A673 (cell line): ENCODE data around the gene ERFL. TPM values are rescaled to one million over a fixed set of nuclear protein-coding genes. Genes with fewer than 3 reads are reported as not detected.

Source experiments
- BruUV-seq: library from RNA; stranded (reverse); fragments of 400-500 nt; replicated peaks from 2 replicates; lab custom pipeline; 2021; lab: Mats Ljungman, UMichigan
- CTCF ChIA-PET: fragments of 300-600 bp; sonication (Branson Sonifier 250); formaldehyde crosslinking; loops from one replicate; lab custom pipeline; 2022; ENCODE audit warnings: antibody characterized with exemption; lab: Charles Lee
- POLR2A ChIA-PET: fragments of 300-600 bp; sonication (Branson Sonifier 250); formaldehyde crosslinking; loops from one replicate; lab custom pipeline; 2022; ENCODE audit warnings: antibody characterized with exemption; ENCODE audit not compliant: low non-redundant PET; lab: Charles Lee
- DNase-seq: peaks from one replicate; pipeline ENCODE4 v3.0.0-alpha.2; 2015; ENCODE audit warnings: low spot score
- H3K27ac ChIP-seq: fragments of 200-600 bp; sonication (generic); 2 replicates; pipeline ENCODE4 v1.5.1; 2016; ENCODE audit warnings: mixed run types, low read depth, mild to moderate bottlenecking, mixed read lengths, antibody characterized with exemption, low read length; ENCODE audit not compliant: poor library complexity, severe bottlenecking
- H3K27me3 ChIP-seq: fragments of 200-600 bp; sonication (generic); replicated peaks from 2 replicates; pipeline ENCODE4 v1.6.1; 2017; ENCODE audit warnings: mixed run types, low read depth, mild to moderate bottlenecking, mixed read lengths, antibody characterized with exemption, low read length; ENCODE audit not compliant: insufficient read depth, poor library complexity
- H3K36me3 ChIP-seq: fragments of 200-600 bp; sonication (generic); 2 replicates; pipeline ENCODE4 v1.6.1; 2016; ENCODE audit warnings: mixed run types, mild to moderate bottlenecking, mixed read lengths, antibody characterized with exemption, low read length; ENCODE audit not compliant: insufficient read depth, poor library complexity, severe bottlenecking
- H3K4me1 ChIP-seq: fragments of 200-600 bp; sonication (generic); 2 replicates; pipeline ENCODE4 v1.6.1; 2017; ENCODE audit warnings: mixed run types, mild to moderate bottlenecking, mixed read lengths, antibody characterized with exemption, low read length; ENCODE audit not compliant: insufficient read depth, poor library complexity, severe bottlenecking
- H3K4me3 ChIP-seq: fragments of 200-600 bp; sonication (generic); 2 replicates; pipeline ENCODE4 v1.5.1; 2016; ENCODE audit warnings: low read depth, mixed run types, mild to moderate bottlenecking, mixed read lengths, low read length; ENCODE audit not compliant: poor library complexity, severe bottlenecking
- H3K9me3 ChIP-seq: fragments of 200-600 bp; sonication (generic); 2 replicates; pipeline ENCODE4 v1.6.1; 2016; ENCODE audit warnings: mixed run types, low read depth, mild to moderate bottlenecking, mixed read lengths, antibody characterized with exemption, low read length; ENCODE audit not compliant: poor library complexity, severe bottlenecking
- EZH2 ChIP-seq: fragments of 200-600 bp; sonication (generic); IDR thresholded peaks from 2 replicates; pipeline ENCODE4 v1.6.1; 2017; ENCODE audit warnings: borderline replicate concordance, low read depth, mild to moderate bottlenecking, mixed read lengths, antibody characterized with exemption, low read length; ENCODE audit not compliant: poor library complexity, severe bottlenecking
- intact Hi-C: fragments of 100-400 bp; cut with micrococcal nuclease; formaldehyde crosslinking; loops from one replicate; pipeline ENCODE4 v1.10.0; 2022; ENCODE audit not compliant: unreplicated experiment
- total RNA-seq: library from RNA; stranded (reverse); gene quantifications from 2 replicates; pipeline ENCODE4 v1.2.3, GENCODE V29; 2021
- TF ChIP-seq, protein P1 (sequence below): fragments of 300-800, 200-600 bp; sonication (generic); conservative IDR thresholded peaks from 2 replicates; pipeline ENCODE4 v1.5.1; 2017; ENCODE audit warnings: low read depth, mild to moderate bottlenecking, antibody characterized with exemption, low read length, moderate library complexity, mixed read lengths

Gene ERFL
- total RNA-seq, 1 experiment from 2014 or later, result 0.95 TPM

DNA sequence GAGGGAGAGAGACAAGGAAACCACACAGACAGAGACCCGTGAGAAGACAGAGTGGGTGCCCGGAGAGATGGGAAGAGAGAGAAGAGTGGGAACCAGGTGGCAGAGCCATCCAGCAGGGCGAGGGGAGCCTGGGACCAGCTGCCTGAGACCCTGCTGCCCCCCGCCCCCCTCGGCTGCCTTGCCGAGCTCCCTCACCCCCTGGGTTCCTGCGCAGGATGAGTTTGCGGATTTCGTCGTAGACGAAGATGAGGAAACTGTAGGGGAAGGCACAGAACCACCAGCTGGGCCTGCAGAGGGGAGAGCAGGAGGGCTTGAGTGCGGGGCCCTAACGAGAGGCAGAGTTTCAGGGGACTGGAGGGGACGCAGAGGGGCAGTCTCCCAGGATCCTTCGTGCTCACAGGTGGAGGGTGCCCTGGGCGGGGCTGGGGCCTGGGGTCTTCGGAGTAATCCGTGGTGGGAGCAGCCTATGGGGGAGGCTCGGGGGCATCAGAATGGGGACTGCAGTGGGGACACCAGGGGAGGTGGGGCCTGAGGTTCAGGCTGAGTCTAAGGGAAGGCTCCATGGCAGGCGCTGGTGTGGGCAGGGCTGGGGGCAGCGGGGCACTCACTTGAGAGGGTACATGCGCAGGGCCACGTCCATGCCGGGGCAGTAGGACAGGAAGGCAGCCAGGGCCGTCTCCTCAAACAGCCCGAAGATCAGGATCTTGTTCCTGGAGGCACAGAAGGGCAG lies 39.0 kb upstream of the ERFL start:
- no peak overlapping the region for H3K27ac ChIP-seq
- H3K4me3 ChIP-seq, result no peak overlapping the region
- no TSS peak for BruUV-seq
- no peaks in the 10 kb centered on the region for H3K27me3 ChIP-seq
- ChIA-PET POLR2A (no interaction called here), CTCF (no interaction called here)
- no peaks in the 10 kb centered on the region for H3K9me3 ChIP-seq
- no peaks in the 10 kb centered on the region for H3K36me3 ChIP-seq
- H3K4me1 ChIP-seq, result no peaks in the 10 kb centered on the region
- intact Hi-C loops, result no loop called here
- DNase-seq, result no peak
- TF ChIP-seq, protein P1, sequence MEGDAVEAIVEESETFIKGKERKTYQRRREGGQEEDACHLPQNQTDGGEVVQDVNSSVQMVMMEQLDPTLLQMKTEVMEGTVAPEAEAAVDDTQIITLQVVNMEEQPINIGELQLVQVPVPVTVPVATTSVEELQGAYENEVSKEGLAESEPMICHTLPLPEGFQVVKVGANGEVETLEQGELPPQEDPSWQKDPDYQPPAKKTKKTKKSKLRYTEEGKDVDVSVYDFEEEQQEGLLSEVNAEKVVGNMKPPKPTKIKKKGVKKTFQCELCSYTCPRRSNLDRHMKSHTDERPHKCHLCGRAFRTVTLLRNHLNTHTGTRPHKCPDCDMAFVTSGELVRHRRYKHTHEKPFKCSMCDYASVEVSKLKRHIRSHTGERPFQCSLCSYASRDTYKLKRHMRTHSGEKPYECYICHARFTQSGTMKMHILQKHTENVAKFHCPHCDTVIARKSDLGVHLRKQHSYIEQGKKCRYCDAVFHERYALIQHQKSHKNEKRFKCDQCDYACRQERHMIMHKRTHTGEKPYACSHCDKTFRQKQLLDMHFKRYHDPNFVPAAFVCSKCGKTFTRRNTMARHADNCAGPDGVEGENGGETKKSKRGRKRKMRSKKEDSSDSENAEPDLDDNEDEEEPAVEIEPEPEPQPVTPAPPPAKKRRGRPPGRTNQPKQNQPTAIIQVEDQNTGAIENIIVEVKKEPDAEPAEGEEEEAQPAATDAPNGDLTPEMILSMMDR, result no peak
- no peak for TF ChIP-seq EZH2

DNA sequence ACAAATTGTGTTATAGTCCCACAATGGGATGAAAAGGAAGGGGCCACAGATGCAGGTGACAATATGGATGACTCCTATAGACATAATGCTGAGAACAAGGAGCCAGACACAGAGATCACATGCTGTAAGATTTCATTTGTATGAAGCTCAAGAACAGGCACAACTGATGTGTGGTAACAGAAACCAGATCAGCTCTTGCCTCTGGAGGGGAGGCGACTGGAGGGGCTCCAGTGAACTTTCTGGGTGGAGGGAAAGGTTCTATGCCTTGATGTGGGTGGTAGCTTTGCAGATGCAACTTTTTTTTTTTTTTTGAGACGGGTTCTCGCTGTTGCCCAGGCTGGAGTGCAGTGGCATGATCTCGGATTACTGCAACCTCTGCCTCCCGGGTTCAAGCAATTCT lies 36.9 kb upstream of the ERFL start:
- POLR2A ChIA-PET, result interaction anchor here (0.7 kb wide), 1 partner anchor 645 kb away, joined by 3 read pairs; no protein-coding TSS in a partner anchor

DNA sequence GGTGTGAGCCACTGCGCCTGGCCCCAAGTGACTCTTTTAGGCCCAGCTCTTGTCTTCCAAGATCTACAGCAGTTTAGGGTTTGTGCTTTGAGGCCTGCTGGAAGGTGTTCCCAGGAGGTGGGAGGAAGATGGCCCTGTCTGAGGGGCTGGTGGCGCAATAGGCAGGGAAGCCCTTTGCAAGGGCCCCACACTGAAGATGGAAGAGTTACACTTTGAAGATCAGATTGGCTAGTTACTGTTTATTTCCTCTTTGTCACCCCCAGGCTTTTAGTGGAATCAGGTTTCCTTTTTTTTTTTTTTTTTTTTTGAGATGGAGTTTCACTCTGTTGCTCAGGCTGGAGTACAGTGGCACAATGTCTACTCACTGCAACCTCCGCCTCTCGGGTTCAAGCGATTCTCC lies 32.7 kb upstream of the ERFL start:
- no peak for DNase-seq
- no TSS peak for BruUV-seq
- TF ChIP-seq, protein P1, result no peak
- no peak for TF ChIP-seq EZH2
- Histone ChIP-seq H3K27ac (no peak overlapping the region), H3K27me3 (no peaks in the 10 kb centered on the region), H3K4me3 (no peak overlapping the region), H3K36me3 (peaks cover 2% of the 10 kb centered on the region), H3K4me1 (peaks cover 7% of the 10 kb centered on the region), H3K9me3 (no peaks in the 10 kb centered on the region)
- intact Hi-C loops, result no loop called here
- POLR2A ChIA-PET, result no interaction called here
- CTCF ChIA-PET, result interaction anchor here (0.7 to 1.0 kb wide), 2 partner anchors 9 to 74 kb away, joined by 3 read pairs; no protein-coding TSS in a partner anchor

More for the DNA sequence above, 36.9 kb upstream of the ERFL start:
- Histone ChIP-seq H3K36me3 (no peaks in the 10 kb centered on the region), H3K27ac (no peak overlapping the region), H3K27me3 (no peaks in the 10 kb centered on the region), H3K4me3 (no peak overlapping the region), H3K9me3 (no peaks in the 10 kb centered on the region), H3K4me1 (no peaks in the 10 kb centered on the region)
- intact Hi-C loops, result no loop called here
- CTCF ChIA-PET, result interaction anchor here (0.7 kb wide), 2 partner anchors 25 to 68 kb away, joined by 3 to 8 read pairs; no protein-coding TSS in a partner anchor
- DNase-seq, result no peak
- BruUV-seq, result no TSS peak
- no peak for TF ChIP-seq EZH2
- TF ChIP-seq, protein P1, result no peak
